Stimulated activated CD4-positive, alpha-beta T cell treated with anti-CD3 and anti-CD28 coated beads, Interleukin-2, amount 100 ng/mL, for 48 hours (primary cell): Measurements from ENCODE around the gene GATD1.

Source experiments
- DNase-seq, 2 donors: peaks; one replicate each; pipeline ENCODE4 v3.0.0-alpha.2; 2020

Gene GATD1

GRCh38 chr11:811446-812245 is 34.4 kb upstream of the GATD1 start:
- no peak for DNase-seq

- DNase-seq: no peak
These were observed 32.8 kb upstream of the GATD1 start for GRCh38 chr11:810040-810567.

GRCh38 chr11:809287-810039 is 32.2 kb upstream of the GATD1 start, which contains the start of gene RPLP2:
Gene RPLP2, plus strand, starts transcription at chr11:809967. Its CDS starts 268 bp downstream, at chr11:810235.
- DNase-seq: peak; percentile 96 to 97

GRCh38 chr11:808427-809286 is 31.4 kb upstream of the GATD1 start:
- DNase-seq: no peak

GRCh38 chr11:804599-804964 is 27.3 kb upstream of the GATD1 start:
- DNase-seq: no peak

- no peak for DNase-seq
These were observed 26.7 kb upstream of the GATD1 start for GRCh38 chr11:803770-804598.

- DNase-seq: no peak
These were observed 26.1 kb upstream of the GATD1 start for GRCh38 chr11:803467-803742.

- DNase-seq: no peak
These were observed 25.6 kb upstream of the GATD1 start for GRCh38 chr11:802693-803466.

- DNase-seq: no peak
These were observed 24.8 kb upstream of the GATD1 start for GRCh38 chr11:802018-802617.

GRCh38 chr11:801097-801780 is 24.0 kb upstream of the GATD1 start:
- DNase-seq: no peak

GRCh38 chr11:800473-800872 is 23.2 kb upstream of the GATD1 start:
- no peak for DNase-seq

GRCh38 chr11:799641-800316 is 22.5 kb upstream of the GATD1 start:
- DNase-seq: no peak

- peak; percentile 84 to 87 for DNase-seq
These were observed 20.9 kb upstream of the GATD1 start, which contains the start of gene SLC25A22 for GRCh38 chr11:798093-798713. Gene SLC25A22, minus strand, starts transcription at chr11:798281. Its CDS starts 3,275 bp downstream, at chr11:795006.

GRCh38 chr11:797296-798092 is 20.2 kb upstream of the GATD1 start:
- DNase-seq: peak; percentile 65 to 69

- DNase-seq: no peak
These were observed 19.4 kb upstream of the GATD1 start for GRCh38 chr11:796565-797295.

GRCh38 chr11:795634-796564 is 18.6 kb upstream of the GATD1 start:
- peak; percentile 73 to 76 for DNase-seq
